SK-N-SH (cell line): ENCODE measurements around the gene ALPI. TPM values are rescaled to one million over a fixed set of nuclear protein-coding genes. Genes with fewer than 3 reads are reported as not detected.

ENCODE experiments used
- CTCF ChIA-PET: fragments of 300-600, 350-600 bp; formaldehyde crosslinking; extraction: SDS; loops from one replicate; lab custom pipeline; 2021; lab: Yijun Ruan, JAX
- POLR2A ChIA-PET: fragments of 350-600 bp; sonication (Branson Sonifier 250); formaldehyde crosslinking; extraction: SDS; loops from one replicate; lab custom pipeline; 2020; ENCODE audit warnings: antibody characterized with exemption, inconsistent platforms; lab: Yijun Ruan, JAX
- DNase-seq: peaks from one replicate; pipeline ENCODE4 v3.0.0; 2012
- H2AFZ ChIP-seq: fragments of 200-600 bp; sonication (generic); 2 replicates; pipeline ENCODE4 v1.8.1; 2016; ENCODE audit warnings: antibody characterized with exemption, mild to moderate bottlenecking, low read depth
- H3F3A ChIP-seq: fragments of 200-600 bp; sonication (generic); replicated peaks from 2 replicates; pipeline ENCODE3; 2016; ENCODE audit warnings: antibody characterized with exemption, mild to moderate bottlenecking; ENCODE audit not compliant: insufficient read depth
- H3K27ac ChIP-seq, 2 experiments: fragments of 200-500 bp in 1 of 2; fragments of 200-600 bp in 1 of 2; sonication (Bioruptor generic) in 1 of 2; sonication (generic), shearing (Covaris generic) in 1 of 2; 2 replicates each; pipeline versions ENCODE4 v1.5.1 to v1.6.1; 2014 to 2016; ENCODE audit warnings: low read depth in 2 of 2, inconsistent platforms in 1 of 2, low read length in 1 of 2, mild to moderate bottlenecking in 1 of 2, mixed read lengths in 1 of 2
- H3K27me3 ChIP-seq: fragments of 200-600 bp; sonication (generic), shearing (Covaris generic); 2 replicates; pipeline ENCODE4 v1.6.1; 2016; ENCODE audit warnings: mixed run types; ENCODE audit not compliant: insufficient read depth
- H3K36me3 ChIP-seq, 2 experiments: fragments of 200-500 bp in 1 of 2; fragments of 200-600 bp in 1 of 2; sonication (Bioruptor generic) in 1 of 2; sonication (generic) in 1 of 2; replicated peaks in 1 of 2; 2 replicates each; pipeline versions ENCODE3 to v1.5.1; 2014 to 2016; ENCODE audit warnings: low read length in 1 of 2, mild to moderate bottlenecking in 1 of 2; ENCODE audit not compliant: insufficient read depth in 2 of 2, control insufficient read depth in 1 of 2
- H3K4me1 ChIP-seq, 2 experiments: fragments of 200-500 bp in 1 of 2; fragments of 200-600 bp in 1 of 2; sonication (Bioruptor generic) in 1 of 2; sonication (generic), shearing (Covaris generic) in 1 of 2; 2 replicates each; pipeline versions ENCODE4 v1.5.1 to v1.6.1; 2014 to 2016; ENCODE audit warnings: low read depth in 1 of 2, low read length in 1 of 2, mixed run types in 1 of 2; ENCODE audit not compliant: insufficient read depth in 2 of 2, control insufficient read depth in 1 of 2
- H3K4me2 ChIP-seq: fragments of 200-600 bp; sonication (generic), shearing (Covaris generic); 2 replicates; pipeline ENCODE4 v1.6.1; 2017; ENCODE audit warnings: mixed run types
- H3K4me3 ChIP-seq, 2 experiments: fragments of 200-500 bp in 1 of 2; fragments of 200-600 bp in 1 of 2; sonication (Bioruptor generic) in 1 of 2; sonication (generic), shearing (Covaris generic) in 1 of 2; 2 replicates each; pipeline versions ENCODE4 v1.5.1 to v1.8.1; 2014 to 2016; ENCODE audit warnings: low read depth in 2 of 2, inconsistent platforms in 1 of 2, low read length in 1 of 2, mild to moderate bottlenecking in 1 of 2, mixed read lengths in 1 of 2, moderate library complexity in 1 of 2
- H3K79me2 ChIP-seq: fragments of 200-600 bp; sonication (generic); 2 replicates; pipeline ENCODE4 v1.8.1; 2017; ENCODE audit warnings: mild to moderate bottlenecking; ENCODE audit not compliant: insufficient read depth
- H3K9ac ChIP-seq: fragments of 200-600 bp; sonication (generic); 2 replicates; pipeline ENCODE4 v1.6.1; 2017; ENCODE audit warnings: mixed run types
- H3K9me2 ChIP-seq: fragments of 200-600 bp; sonication (generic); 2 replicates; pipeline ENCODE4 v1.6.1; 2017; ENCODE audit warnings: mixed run types
- H3K9me3 ChIP-seq: fragments of 200-600 bp; sonication (generic); 2 replicates; pipeline ENCODE4 v1.6.1; 2017; ENCODE audit warnings: mixed run types, mild to moderate bottlenecking, moderate library complexity
- H4K20me1 ChIP-seq: fragments of 200-600 bp; sonication (generic); 2 replicates; pipeline ENCODE4 v1.6.1; 2017; ENCODE audit warnings: mild to moderate bottlenecking, mixed run types; ENCODE audit not compliant: insufficient read depth
- FOSL2 ChIP-seq: IDR thresholded peaks from 2 replicates; pipeline ENCODE4 v1.4.0; 2012; ENCODE audit warnings: low read depth, mild to moderate bottlenecking, moderate library complexity, borderline replicate concordance
- FOXM1 ChIP-seq: IDR thresholded peaks from 2 replicates; pipeline ENCODE4 v1.4.0; 2012; ENCODE audit warnings: low read depth, mild to moderate bottlenecking
- NFIC ChIP-seq: IDR thresholded peaks from 2 replicates; pipeline ENCODE4 v1.4.0; 2012; ENCODE audit warnings: borderline replicate concordance
- PBX3 ChIP-seq: IDR thresholded peaks from 2 replicates; pipeline ENCODE4; 2012
- REST ChIP-seq: IDR thresholded peaks from 2 replicates; pipeline ENCODE4 v1.6.1; 2012; ENCODE audit warnings: mild to moderate bottlenecking, low read depth, low read length, moderate library complexity
- SMC3 ChIP-seq: IDR thresholded peaks from 2 replicates; pipeline ENCODE4 v1.6.1; 2012; ENCODE audit warnings: low read depth, low read length, improper control_type of control experiment
- TAF1 ChIP-seq: IDR thresholded peaks from 2 replicates; pipeline ENCODE4 v1.6.1; 2012; ENCODE audit warnings: low read depth, mild to moderate bottlenecking, low read length, moderate library complexity, borderline replicate concordance
- TCF12 ChIP-seq: IDR thresholded peaks from 2 replicates; pipeline ENCODE4 v1.4.0; 2012
- USF1 ChIP-seq: IDR thresholded peaks from 2 replicates; pipeline ENCODE4 v1.4.0; 2012; ENCODE audit warnings: low read depth, borderline replicate concordance
- USF2 ChIP-seq: fragments of 150-350 bp; IDR thresholded peaks from 2 replicates; pipeline ENCODE4 v1.6.1; 2017; ENCODE audit warnings: antibody characterized with exemption, low read length, low read depth, borderline replicate concordance
- ZBTB33 ChIP-seq: IDR thresholded peaks from 2 replicates; pipeline ENCODE4 v1.4.0; 2012; ENCODE audit warnings: low read depth, borderline replicate concordance
- WGBS: methylation state at CpG from one replicate; pipeline ENCODE4 v1.1.6; 2017; ENCODE audit warnings: low lambda C conversion rate; 5-methylcytosine and 5-hydroxymethylcytosine counted together
- polyA plus RNA-seq, 3 experiments: library from polyadenylated mRNA; depleted of rRNA; stranded (reverse); fragments of >200 nt; gene quantifications; 2 replicates each; pipeline ENCODE4 v1.2.3, GENCODE V29; 2012

Gene ALPI
- polyA plus RNA-seq, 1 of the 3 experiments (the other 2 are of a cell fraction): not detected

- no peaks in the 10 kb centered on the region for H3F3A ChIP-seq
- POLR2A ChIA-PET: no interaction called here
- H4K20me1 ChIP-seq: no peaks in the 10 kb centered on the region
- no peak overlapping the region for H3K4me3 ChIP-seq
- no peak overlapping the region for H2AFZ ChIP-seq
- WGBS: 54% methylated on average over 3 of the region's 10 CpGs
- TF ChIP-seq FOSL2: no peak
- TF ChIP-seq USF1: no peak
- no peak for TF ChIP-seq TCF12
- TF ChIP-seq PBX3: no peak
- no peak for TF ChIP-seq USF2
- TF ChIP-seq NFIC: no peak
- TF ChIP-seq TAF1: no peak
- TF ChIP-seq SMC3: no peak
- no peak for TF ChIP-seq ZBTB33
- no peak for TF ChIP-seq FOXM1
- TF ChIP-seq REST: no peak
- DNase-seq: no peak
- no peak overlapping the region for H3K9ac ChIP-seq
- H3K79me2 ChIP-seq: no peaks in the 10 kb centered on the region
- no peaks in the 10 kb centered on the region for H3K9me3 ChIP-seq
- no peaks in the 10 kb centered on the region for H3K27me3 ChIP-seq
- no peak overlapping the region for H3K27ac ChIP-seq
- H3K4me2 ChIP-seq: no peak overlapping the region
- CTCF ChIA-PET: interaction anchor here (0.7 to 10.0 kb wide), 2 partner anchors 26 to 75 kb away, joined by 3 to 196 read pairs; partner anchors contain the start of genes CHRND and PRSS56
- H3K4me1 ChIP-seq: no peaks in the 10 kb centered on the region; a peak in 1 of 4 replicates
- no peaks in the 10 kb centered on the region for H3K9me2 ChIP-seq
- H3K36me3 ChIP-seq: no peaks in the 10 kb centered on the region
Measured at GRCh38 chr2:232448304-232448690, 7.7 kb upstream of the ALPI start.
